Neural cell (in vitro differentiated cells): Measurements from ENCODE around the gene ZDHHC14. TPM values are rescaled to one million over a fixed set of nuclear protein-coding genes. Genes with fewer than 3 reads are reported as not detected.

Experiments
- H2AFZ ChIP-seq: fragments of 200-600, 300-800 bp; sonication (generic), shearing (Covaris generic); 2 replicates; pipeline ENCODE4 v1.6.0; 2014; ENCODE audit warnings: low read depth, mild to moderate bottlenecking, antibody characterized with exemption, low read length, moderate library complexity
- H3F3A ChIP-seq: fragments of 200-600 bp; shearing (Covaris generic); 2 replicates; pipeline ENCODE4 v1.6.1; 2016; ENCODE audit warnings: mild to moderate bottlenecking, moderate library complexity, mixed read lengths, antibody characterized with exemption, low read length; ENCODE audit not compliant: insufficient read depth, poor library complexity, severe bottlenecking
- H3K27ac ChIP-seq: fragments of 200-600, 300-800 bp; sonication (generic), shearing (Covaris generic); 2 replicates; pipeline ENCODE4 v1.5.1; 2014; ENCODE audit warnings: mild to moderate bottlenecking, low read length, moderate library complexity
- H3K27me3 ChIP-seq: fragments of 300-800, 200-600 bp; sonication (generic), shearing (Covaris generic); 2 replicates; pipeline ENCODE4 v1.6.0; 2014; ENCODE audit warnings: mild to moderate bottlenecking, low read depth, low read length, moderate library complexity; ENCODE audit not compliant: insufficient read depth
- H3K36me3 ChIP-seq: fragments of 300-800, 200-600 bp; sonication (generic), shearing (Covaris generic); 2 replicates; pipeline ENCODE4 v1.5.1; 2014; ENCODE audit warnings: mild to moderate bottlenecking, antibody characterized with exemption, low read length, moderate library complexity; ENCODE audit not compliant: insufficient read depth
- H3K4me2 ChIP-seq: fragments of 300-800, 200-600 bp; sonication (generic), shearing (Covaris generic); 2 replicates; pipeline ENCODE4 v1.6.0; 2014; ENCODE audit warnings: mild to moderate bottlenecking, low read length
- H3K4me3 ChIP-seq: fragments of 300-800, 200-600 bp; sonication (generic), shearing (Covaris generic); 2 replicates; pipeline ENCODE4 v1.5.1; 2014; ENCODE audit warnings: mild to moderate bottlenecking, low read length, moderate library complexity
- H3K79me2 ChIP-seq: fragments of 200-600 bp; shearing (Covaris generic); replicated peaks from 2 replicates; pipeline ENCODE4 v1.6.0; 2014; ENCODE audit warnings: mild to moderate bottlenecking, low read length, moderate library complexity; ENCODE audit not compliant: insufficient read depth
- H3K9ac ChIP-seq: fragments of 300-800, 200-600 bp; sonication (generic), shearing (Covaris generic); 2 replicates; pipeline ENCODE4 v1.6.1; 2016; ENCODE audit warnings: mild to moderate bottlenecking, low read length, mixed read lengths
- H3K9me2 ChIP-seq: fragments of 200-600 bp; shearing (Covaris generic); 2 replicates; pipeline ENCODE4 v1.6.1; 2016; ENCODE audit warnings: mild to moderate bottlenecking, low read length, mixed read lengths; ENCODE audit not compliant: insufficient read depth
- H3K9me3 ChIP-seq: fragments of 200-600, 300-800 bp; sonication (generic), shearing (Covaris generic); 2 replicates; pipeline ENCODE4 v1.6.1; 2016; ENCODE audit warnings: mild to moderate bottlenecking, mixed run types, low read length, moderate library complexity, mixed read lengths
- H4K20me1 ChIP-seq: fragments of 200-600 bp; shearing (Covaris generic); 2 replicates; pipeline ENCODE4 v1.6.1; 2016; ENCODE audit warnings: mild to moderate bottlenecking, mixed run types; ENCODE audit not compliant: insufficient read depth
- EP300 ChIP-seq: fragments of 450-650 bp; conservative IDR thresholded peaks from 2 replicates; pipeline ENCODE4 v1.6.1; 2014; ENCODE audit warnings: antibody characterized with exemption, mild to moderate bottlenecking, moderate library complexity; ENCODE audit not compliant: poor library complexity, severe bottlenecking
- EZH2 ChIP-seq: fragments of 200-600, 300-800 bp; shearing (Covaris generic), sonication (generic); IDR thresholded peaks from 2 replicates; pipeline ENCODE4 v1.6.1; 2014; ENCODE audit warnings: antibody characterized with exemption, low read length, borderline replicate concordance, mild to moderate bottlenecking; ENCODE audit not compliant: insufficient read depth, poor library complexity, severe bottlenecking
- MXI1 ChIP-seq: fragments of 450-650 bp; conservative IDR thresholded peaks from 2 replicates; pipeline ENCODE4 v1.6.1; 2014; ENCODE audit warnings: antibody characterized with exemption, mild to moderate bottlenecking; ENCODE audit not compliant: poor library complexity, severe bottlenecking
- POLR2AphosphoS5 ChIP-seq: IDR thresholded peaks from 2 replicates; pipeline ENCODE4 v1.6.1; 2012
- RAD21 ChIP-seq: fragments of 450-650 bp; conservative IDR thresholded peaks from 2 replicates; pipeline ENCODE4 v1.6.1; 2014; ENCODE audit warnings: antibody characterized with exemption, mild to moderate bottlenecking, moderate library complexity
- REST ChIP-seq: IDR thresholded peaks from 2 replicates; pipeline ENCODE4 v1.6.1; 2012; ENCODE audit warnings: borderline replicate concordance
- SMC3 ChIP-seq: fragments of 450-650 bp; conservative IDR thresholded peaks from 2 replicates; pipeline ENCODE4 v1.6.1; 2014; ENCODE audit warnings: antibody characterized with exemption, mild to moderate bottlenecking, moderate library complexity; ENCODE audit not compliant: poor library complexity
- TAF1 ChIP-seq: IDR thresholded peaks from 2 replicates; pipeline ENCODE4 v1.6.1; 2012; ENCODE audit warnings: low read depth
- polyA plus RNA-seq: library from polyadenylated mRNA; depleted of rRNA; stranded (reverse); fragments of >200 nt; gene quantifications from 2 replicates; pipeline ENCODE4 v1.2.3, GENCODE V29; 2014
- TF ChIP-seq, protein P1 (sequence below): fragments of 450-650 bp; IDR thresholded peaks from 2 replicates; pipeline ENCODE4 v1.5.1; 2014; ENCODE audit warnings: antibody characterized with exemption, mild to moderate bottlenecking, moderate library complexity; ENCODE audit not compliant: poor library complexity, severe bottlenecking

Gene ZDHHC14
- polyA plus RNA-seq, 1 donor from 2014 or later, result 4.1 TPM

DNA sequence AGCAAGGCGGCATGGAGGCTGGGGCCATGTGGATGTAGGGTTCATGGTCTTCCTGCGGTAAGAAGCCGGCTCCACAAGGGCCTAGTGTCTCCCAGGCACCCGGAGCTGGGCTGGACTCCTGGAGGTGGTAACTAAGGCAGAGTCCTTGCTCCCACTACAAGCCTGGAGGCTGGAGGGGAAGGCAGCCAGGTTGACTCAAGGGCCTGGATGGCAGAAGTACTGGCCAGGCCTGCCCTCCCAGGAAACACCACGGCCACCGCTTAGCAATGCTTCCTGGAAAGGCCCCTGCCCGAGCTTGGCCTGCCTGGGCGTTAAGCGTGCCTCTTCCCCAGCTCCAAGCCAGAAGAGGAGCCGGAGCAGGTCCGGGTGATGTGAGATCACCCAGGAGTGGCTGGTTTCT, 182.0 kb downstream of the ZDHHC14 start:
- no peak overlapping the region for H3K9ac ChIP-seq
- no peak overlapping the region for H3K4me3 ChIP-seq
- H3K27me3 ChIP-seq, result no peaks in the 10 kb centered on the region
- TF ChIP-seq EP300 (no peak), SMC3 (no peak), TAF1 (no peak), EZH2 (no peak), REST (no peak), RAD21 (no peak)
- TF ChIP-seq, protein P1, sequence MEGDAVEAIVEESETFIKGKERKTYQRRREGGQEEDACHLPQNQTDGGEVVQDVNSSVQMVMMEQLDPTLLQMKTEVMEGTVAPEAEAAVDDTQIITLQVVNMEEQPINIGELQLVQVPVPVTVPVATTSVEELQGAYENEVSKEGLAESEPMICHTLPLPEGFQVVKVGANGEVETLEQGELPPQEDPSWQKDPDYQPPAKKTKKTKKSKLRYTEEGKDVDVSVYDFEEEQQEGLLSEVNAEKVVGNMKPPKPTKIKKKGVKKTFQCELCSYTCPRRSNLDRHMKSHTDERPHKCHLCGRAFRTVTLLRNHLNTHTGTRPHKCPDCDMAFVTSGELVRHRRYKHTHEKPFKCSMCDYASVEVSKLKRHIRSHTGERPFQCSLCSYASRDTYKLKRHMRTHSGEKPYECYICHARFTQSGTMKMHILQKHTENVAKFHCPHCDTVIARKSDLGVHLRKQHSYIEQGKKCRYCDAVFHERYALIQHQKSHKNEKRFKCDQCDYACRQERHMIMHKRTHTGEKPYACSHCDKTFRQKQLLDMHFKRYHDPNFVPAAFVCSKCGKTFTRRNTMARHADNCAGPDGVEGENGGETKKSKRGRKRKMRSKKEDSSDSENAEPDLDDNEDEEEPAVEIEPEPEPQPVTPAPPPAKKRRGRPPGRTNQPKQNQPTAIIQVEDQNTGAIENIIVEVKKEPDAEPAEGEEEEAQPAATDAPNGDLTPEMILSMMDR, result no peak
- no peak overlapping the region for H3K4me2 ChIP-seq
- no peaks in the 10 kb centered on the region for H3K9me2 ChIP-seq
- H3K79me2 ChIP-seq, result no peaks in the 10 kb centered on the region
- no peaks in the 10 kb centered on the region for H4K20me1 ChIP-seq
- no peaks in the 10 kb centered on the region for H3K9me3 ChIP-seq
- no peak overlapping the region for H3K27ac ChIP-seq
- no peaks in the 10 kb centered on the region for H3F3A ChIP-seq
- H2AFZ ChIP-seq, result no peak overlapping the region
- no peaks in the 10 kb centered on the region for H3K36me3 ChIP-seq

DNA sequence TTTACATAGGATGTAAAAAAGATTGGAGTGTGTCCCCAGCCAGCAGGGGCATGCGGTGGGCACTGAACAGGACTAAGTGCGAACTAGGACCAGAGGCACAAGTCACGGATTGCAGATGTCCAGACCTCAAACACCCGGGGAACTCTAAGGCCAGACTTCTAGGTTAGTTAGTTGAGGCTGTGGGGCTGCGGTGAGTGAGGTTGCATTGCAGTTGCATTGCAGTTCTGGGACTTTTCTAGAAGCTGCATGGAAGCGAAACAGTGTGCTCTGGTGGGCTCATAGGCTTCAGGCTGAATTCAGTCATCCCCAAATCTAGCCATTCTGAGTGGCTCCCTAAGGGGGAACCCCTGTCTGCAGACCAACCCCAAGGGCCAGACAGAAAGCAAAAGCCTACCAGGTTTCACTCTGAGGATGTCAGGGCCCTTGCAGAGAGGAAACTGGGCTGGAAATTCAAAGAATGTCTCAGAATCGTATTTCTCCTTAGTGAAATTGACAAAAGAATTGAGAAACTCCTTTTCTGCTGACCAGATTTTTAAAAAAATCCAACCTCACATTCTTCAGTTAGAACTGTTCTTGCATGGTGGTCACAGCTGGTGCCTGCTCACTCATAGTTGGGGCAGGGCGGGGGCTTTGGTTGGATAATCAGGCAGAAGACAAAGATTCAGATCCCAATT, 182.8 kb downstream of the ZDHHC14 start:
- Histone ChIP-seq H3F3A (no peaks in the 10 kb centered on the region), H4K20me1 (no peaks in the 10 kb centered on the region), H3K27me3 (no peaks in the 10 kb centered on the region), H3K4me3 (no peak overlapping the region), H3K9ac (no peak overlapping the region), H2AFZ (no peak overlapping the region), H3K27ac (no peak overlapping the region), H3K9me2 (no peaks in the 10 kb centered on the region), H3K4me2 (no peak overlapping the region), H3K36me3 (no peaks in the 10 kb centered on the region), H3K9me3 (no peaks in the 10 kb centered on the region), H3K79me2 (no peaks in the 10 kb centered on the region)
- no peak for TF ChIP-seq EP300
- TF ChIP-seq REST, result no peak
- TF ChIP-seq POLR2AphosphoS5, result no peak
- TF ChIP-seq, protein P1, result no peak
- no peak for TF ChIP-seq SMC3
- TF ChIP-seq MXI1, result no peak
- no peak for TF ChIP-seq RAD21
- TF ChIP-seq EZH2, result no peak
- no peak for TF ChIP-seq TAF1
